Urinary bladder (tissue), 4 donors: ENCODE measurements around the gene EIPR1. TPM values are rescaled to one million over a fixed set of nuclear protein-coding genes. Genes with fewer than 3 reads are reported as not detected.

Source experiments
- DNase-seq: peaks from one replicate; pipeline ENCODE4 v3.0.0-alpha.2; 2015; ENCODE audit errors: extremely low spot score
- H3K27ac ChIP-seq: one replicate; pipeline ENCODE4 v1.5.1; 2013; ENCODE audit warnings: low read depth, mild to moderate bottlenecking, moderate library complexity
- H3K36me3 ChIP-seq: one replicate; pipeline ENCODE4 v1.6.1; 2013; ENCODE audit warnings: mild to moderate bottlenecking, moderate library complexity; ENCODE audit not compliant: insufficient read depth
- H3K4me1 ChIP-seq: one replicate; pipeline ENCODE4 v1.6.1; 2013; ENCODE audit warnings: mild to moderate bottlenecking, moderate library complexity; ENCODE audit not compliant: insufficient read depth
- H3K4me3 ChIP-seq: one replicate; pipeline ENCODE4 v1.5.1; 2013; ENCODE audit warnings: low read depth, low read length
- WGBS: extraction: QIAGEN DNeasy Blood & Tissue Kit; methylation state at CpG from one replicate; pipeline ENCODE4 v1.1.7; 2013; 5-methylcytosine and 5-hydroxymethylcytosine counted together
- polyA plus RNA-seq: library from polyadenylated mRNA; stranded (reverse); fragments of 200-250 nt; gene quantifications from one replicate; pipeline ENCODE4 v1.2.3, GENCODE V29; 2013
- total RNA-seq: library from RNA; depleted of rRNA; stranded (reverse); fragments of >200 nt; gene quantifications from one replicate; pipeline ENCODE4 v1.2.3, GENCODE V29; 2014
- donor health status: healthy with polysubstance abuse.
- donor health status: healthy.

Gene EIPR1
- total and polyA plus RNA-seq, 2 donors: 14.9 to 15.0 TPM

- WGBS: 94% methylated on average over 10 of the region's 10 CpGs
These were observed 39.3 kb downstream of the EIPR1 start for GRCh38 chr2:3338340-3338739.

GRCh38 chr2:3336844-3337243 is 40.8 kb downstream of the EIPR1 start:
- Histone ChIP-seq H3K4me1 (no peaks in the 10 kb centered on the region), H3K4me3 (no peak overlapping the region), H3K36me3 (no peaks in the 10 kb centered on the region), H3K27ac (no peak overlapping the region)
- 94% methylated on average over 2 of the region's 2 CpGs for WGBS
- no peak for DNase-seq

More at GRCh38 chr2:3338340-3338739, 39.3 kb downstream of the EIPR1 start:
- Histone ChIP-seq H3K4me3 (no peak overlapping the region), H3K4me1 (no peaks in the 10 kb centered on the region), H3K36me3 (no peaks in the 10 kb centered on the region), H3K27ac (no peak overlapping the region)
- no peak for DNase-seq

- no peaks in the 10 kb centered on the region for H3K4me1 ChIP-seq
- no peak overlapping the region for H3K4me3 ChIP-seq
- no peaks in the 10 kb centered on the region for H3K36me3 ChIP-seq
- H3K27ac ChIP-seq: no peak overlapping the region
- DNase-seq: no peak
- 73% methylated on average over 24 of the region's 24 CpGs for WGBS
These were observed 42.9 kb downstream of the EIPR1 start for GRCh38 chr2:3334392-3335345.

- WGBS: 91% methylated on average over 8 of the region's 8 CpGs
- no peaks in the 10 kb centered on the region for H3K4me1 ChIP-seq
- no peak overlapping the region for H3K27ac ChIP-seq
- H3K36me3 ChIP-seq: no peaks in the 10 kb centered on the region
- no peak for DNase-seq
- H3K4me3 ChIP-seq: no peak overlapping the region
These were observed 45.5 kb downstream of the EIPR1 start for GRCh38 chr2:3332133-3332532.

DNA sequence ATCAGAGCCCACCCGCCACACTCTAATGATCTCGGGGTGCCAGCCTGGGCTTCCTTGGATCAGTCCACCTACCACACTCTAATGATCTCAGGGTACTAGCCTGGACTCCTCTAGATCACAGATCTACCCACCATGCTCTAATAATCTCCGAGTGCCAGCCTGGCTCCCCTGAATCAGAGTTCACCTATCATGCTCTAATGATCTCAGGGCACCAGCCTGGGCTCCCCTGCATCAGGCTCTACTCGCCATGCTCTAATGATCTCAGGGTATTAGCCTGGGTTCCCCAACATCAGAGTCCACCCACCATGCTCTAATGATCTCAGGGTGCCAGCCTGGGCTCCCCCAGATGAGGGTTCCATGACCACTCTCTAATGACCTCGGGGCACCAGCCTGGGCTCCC is 48.1 kb downstream of the EIPR1 start:
- WGBS: 95% methylated on average over 5 of the region's 5 CpGs
- no peaks in the 10 kb centered on the region for H3K36me3 ChIP-seq
- no peak for DNase-seq
- H3K27ac ChIP-seq: no peak overlapping the region
- no peaks in the 10 kb centered on the region for H3K4me1 ChIP-seq
- no peak overlapping the region for H3K4me3 ChIP-seq

DNA sequence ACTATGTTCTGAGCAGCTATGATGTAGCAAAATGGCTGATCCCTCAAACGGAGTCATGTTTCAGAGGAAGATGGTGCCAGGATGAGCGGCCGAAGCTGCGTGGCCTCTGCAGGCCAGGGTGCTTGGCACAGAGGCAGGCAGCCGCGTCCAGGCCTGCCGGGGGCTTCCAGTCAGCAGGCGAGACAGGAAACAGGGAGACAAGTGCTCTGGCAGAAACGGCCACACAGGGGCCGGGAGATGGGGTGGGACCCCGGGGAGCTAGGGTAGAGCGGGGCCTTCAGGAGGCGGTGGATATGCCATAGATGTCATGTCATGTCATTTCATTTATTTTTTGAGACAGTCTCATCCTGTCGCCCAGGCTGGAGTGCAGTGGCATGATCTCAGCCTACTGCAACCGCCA is 50.7 kb downstream of the EIPR1 start:
- Histone ChIP-seq H3K27ac (no peak overlapping the region), H3K4me1 (no peaks in the 10 kb centered on the region), H3K4me3 (no peak overlapping the region), H3K36me3 (no peaks in the 10 kb centered on the region)
- WGBS: 80% methylated on average over 15 of the region's 15 CpGs
- DNase-seq: no peak

GRCh38 chr2:3326182-3326537 is 51.5 kb downstream of the EIPR1 start:
- WGBS: 90% methylated on average over 7 of the region's 7 CpGs
- Histone ChIP-seq H3K4me3 (no peak overlapping the region), H3K36me3 (no peaks in the 10 kb centered on the region), H3K27ac (no peak overlapping the region), H3K4me1 (no peaks in the 10 kb centered on the region)
- no peak for DNase-seq

GRCh38 chr2:3325458-3326181 is 52.0 kb downstream of the EIPR1 start:
- DNase-seq: no peak
- Histone ChIP-seq H3K4me1 (no peaks in the 10 kb centered on the region), H3K27ac (no peak overlapping the region), H3K36me3 (no peaks in the 10 kb centered on the region), H3K4me3 (no peak overlapping the region)
- WGBS: 83% methylated on average over 11 of the region's 11 CpGs

DNA sequence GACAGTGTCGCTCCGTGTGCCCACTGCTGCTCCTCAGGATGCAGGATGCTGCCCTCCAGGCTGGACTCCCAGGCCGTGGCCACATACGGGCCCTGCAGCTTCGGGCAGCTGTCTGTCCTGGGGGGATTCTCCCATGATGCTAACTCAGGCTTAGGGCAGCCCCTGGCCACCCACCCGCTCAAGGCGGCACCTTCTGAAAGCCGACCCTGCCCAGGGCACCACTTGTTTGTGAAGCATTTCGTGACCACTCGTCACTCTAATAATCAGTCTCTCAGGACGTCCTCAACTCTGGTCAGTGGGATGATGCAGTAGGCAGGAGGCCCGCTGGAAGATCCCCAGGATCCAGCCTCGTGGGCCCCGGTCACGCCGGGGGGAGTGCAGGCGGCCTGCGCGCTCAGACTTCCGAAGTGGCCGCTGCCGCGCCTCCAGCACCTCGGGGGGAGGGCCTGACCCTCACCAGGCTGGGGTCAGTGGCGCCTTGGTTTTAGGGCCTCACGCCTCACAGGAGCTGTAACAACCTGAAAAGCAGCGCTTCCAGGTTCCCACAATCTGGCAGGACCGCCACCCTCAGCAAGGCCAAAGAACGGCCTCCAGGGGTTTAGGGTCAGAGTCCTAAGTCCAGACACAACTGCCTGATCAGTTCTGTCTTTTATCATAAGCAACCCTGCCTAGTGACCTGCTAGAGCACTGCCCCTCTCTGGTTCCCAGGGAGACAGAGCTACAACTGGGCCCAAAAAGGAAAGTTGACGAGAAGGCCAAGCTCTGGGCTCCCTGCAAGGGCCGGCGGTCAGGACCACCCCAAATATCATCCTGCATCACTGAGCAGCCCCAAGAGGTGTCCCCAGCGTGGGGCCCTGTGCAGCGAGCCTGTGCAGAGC is 53.0 kb downstream of the EIPR1 start:
- no peak for DNase-seq
- no peak overlapping the region for H3K4me3 ChIP-seq
- H3K4me1 ChIP-seq: no peaks in the 10 kb centered on the region
- no peaks in the 10 kb centered on the region for H3K36me3 ChIP-seq
- H3K27ac ChIP-seq: no peak overlapping the region
- WGBS: 91% methylated on average over 34 of the region's 34 CpGs

GRCh38 chr2:3324036-3324386 is 53.6 kb downstream of the EIPR1 start:
- no peak overlapping the region for H3K4me3 ChIP-seq
- 91% methylated on average over 11 of the region's 11 CpGs for WGBS
- no peaks in the 10 kb centered on the region for H3K36me3 ChIP-seq
- H3K27ac ChIP-seq: no peak overlapping the region
- no peaks in the 10 kb centered on the region for H3K4me1 ChIP-seq
- DNase-seq: no peak

DNA sequence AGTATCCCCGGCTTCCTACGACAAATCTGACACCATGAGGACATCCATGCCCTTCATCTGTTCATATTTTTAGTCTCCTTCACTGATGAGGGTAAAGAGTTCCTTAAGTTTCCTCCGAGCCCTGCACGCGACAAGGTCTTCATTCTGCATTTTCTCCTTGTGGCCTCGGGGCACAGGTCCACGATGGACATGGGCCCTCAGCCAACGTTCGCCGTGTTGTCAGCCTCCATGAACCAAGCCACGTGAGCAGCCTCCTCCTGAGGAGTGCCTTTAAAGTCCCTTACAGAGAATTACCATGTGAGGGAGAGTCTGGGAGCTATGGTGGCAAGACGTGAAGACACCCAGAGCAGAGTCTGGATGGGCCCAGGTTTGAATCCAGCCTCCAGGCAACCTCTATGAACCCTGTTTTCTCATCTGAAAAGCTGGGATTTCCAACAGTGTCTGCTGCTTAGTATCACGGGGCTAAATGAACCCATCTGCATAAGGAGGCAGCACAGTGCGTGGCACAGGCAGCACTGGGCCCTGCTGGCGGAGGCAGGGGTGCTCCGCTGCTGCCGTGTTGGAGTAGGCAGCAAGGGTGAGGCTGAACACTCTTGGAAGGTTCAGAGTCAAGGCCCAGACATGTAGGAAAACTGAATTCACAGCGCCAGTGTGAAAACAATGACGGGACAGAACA is 54.1 kb downstream of the EIPR1 start:
- 88% methylated on average over 19 of the region's 19 CpGs for WGBS
- no peak overlapping the region for H3K4me3 ChIP-seq
- H3K4me1 ChIP-seq: no peaks in the 10 kb centered on the region
- no peak overlapping the region for H3K27ac ChIP-seq
- H3K36me3 ChIP-seq: no peaks in the 10 kb centered on the region
- DNase-seq: no peak

GRCh38 chr2:3322311-3322970 is 55.2 kb downstream of the EIPR1 start:
- WGBS: 93% methylated on average over 18 of the region's 18 CpGs
- Histone ChIP-seq H3K4me3 (no peak overlapping the region), H3K36me3 (no peaks in the 10 kb centered on the region), H3K4me1 (no peaks in the 10 kb centered on the region), H3K27ac (no peak overlapping the region)
- no peak for DNase-seq

GRCh38 chr2:3321825-3322224 is 55.8 kb downstream of the EIPR1 start:
- Histone ChIP-seq H3K27ac (no peak overlapping the region), H3K4me3 (no peak overlapping the region), H3K4me1 (no peaks in the 10 kb centered on the region), H3K36me3 (no peaks in the 10 kb centered on the region)
- DNase-seq: no peak
- 89% methylated on average over 17 of the region's 17 CpGs for WGBS
